ENCODE data around the gene SULT2B1. TPM values are rescaled to one million over a fixed set of nuclear protein-coding genes. Genes with fewer than 3 reads are reported as not detected.

The SULT2B1 gene
- total and polyA plus RNA-seq, 2 of the 4 experiments (the other 2 are of a cell fraction): 0.09 TPM; not detected in 1

GRCh38 chr19:48642862-48643261 is 90.9 kb downstream of the SULT2B1 start:
- Histone ChIP-seq H3K18ac (ENCODE audit: low read depth, low read length) (no peak overlapping the region), H4K20me1 (ENCODE audit: insufficient read depth, low read length) (no peaks in the 10 kb centered on the region)

More at GRCh38 chr19:48642862-48643261, 90.9 kb downstream of the SULT2B1 start:
- Histone ChIP-seq H3K9ac (ENCODE audit: low read depth, low read length) (no peak overlapping the region), H3K56ac (ENCODE audit: extremely low read depth, insufficient read depth, low read length) (no peak overlapping the region), H3K4me1 (ENCODE audit: control insufficient read depth, insufficient read depth, low read length) (peaks cover 8% of the 10 kb centered on the region), H2BK15ac (ENCODE audit: low read depth, low read length) (no peak overlapping the region), H2AFZ (replicated peaks; ENCODE audit: low read length, poor library complexity) (no peak overlapping the region), H3K9me3 (ENCODE audit: control insufficient read depth, insufficient read depth, low read length) (no peaks in the 10 kb centered on the region), H3K36me3 (ENCODE audit: control insufficient read depth, insufficient read depth, low read length) (no peaks in the 10 kb centered on the region), H4K91ac (ENCODE audit: insufficient read depth, low read depth, low read length) (no peak overlapping the region), H3K4ac (ENCODE audit: low read depth, low read length) (no peak overlapping the region), H3K4me2 (ENCODE audit: low read depth, low read length) (no peak overlapping the region), H2BK20ac (ENCODE audit: low read depth, low read length) (no peak overlapping the region), H4K8ac (ENCODE audit: low read depth in 2 of 2, low read length in 2 of 2) (no peak overlapping the region), H3K79me1 (ENCODE audit: low read depth in 1 of 2, low read length in 2 of 2) (peaks cover 0 to 4% of the 10 kb centered on the region in 2 experiments; a peak in 2 of 4 replicates), H3K27ac (ENCODE audit: insufficient read depth, low read length) (no peak overlapping the region), H3K23ac (ENCODE audit: low read depth, low read length) (no peak overlapping the region), H2BK5ac (ENCODE audit: low read depth, low read length, poor library complexity, severe bottlenecking) (no peak overlapping the region), H2AK5ac (ENCODE audit: low read depth, low read length) (no peak overlapping the region), H4K5ac (ENCODE audit: low read depth, low read length) (no peak overlapping the region), H2AK9ac (replicated peaks; ENCODE audit: low read depth, low read length, poor library complexity) (no peak overlapping the region), H3K14ac (replicated peaks; ENCODE audit: low read depth, low read length) (no peak overlapping the region), H2BK120ac (ENCODE audit: low read depth, low read length) (no peak overlapping the region), H3K27me3 (ENCODE audit: control insufficient read depth, insufficient read depth, low read length) (no peaks in the 10 kb centered on the region), H3K9me1 (ENCODE audit: insufficient read depth, low read length) (peaks cover 5% of the 10 kb centered on the region), H3K4me3 (ENCODE audit: insufficient read depth, low read depth, low read length) (no peak overlapping the region)
- dilution Hi-C loops (cut with HindIII; ENCODE audit: low sequenced_read_pairs, unreplicated experiment) (no loop called here), intact Hi-C loops (cut with micrococcal nuclease) (loop anchor here (10.0 kb wide), 1 partner anchor 322 kb away; the partner anchor contains the start of gene FTL), in situ Hi-C loops (cut with MboI; ENCODE audit: low sequenced_read_pairs) (loop anchor here (10.0 kb wide), 2 partner anchors 192 to 322 kb away; partner anchors contain the start of genes FTL and HSD17B14)
- 93% methylated on average over 3 of the region's 5 CpGs; no CpG with 5 or more reads in 1 of the 2 experiments for WGBS, 2 experiments (ENCODE audit: extremely low coverage in 2 of 2, insufficient read length in 1 of 2)
- TF ChIP-seq RCOR1 (IDR thresholded peaks at IDR 0.05; ENCODE audit: insufficient replicate concordance, low read length) (no peak), FOS (IDR thresholded peaks at IDR 0.05; ENCODE audit: low read depth, low read length) (no peak), CTCF (conservative IDR thresholded peaks at IDR 0.05; ENCODE audit: low read depth, low read length) (no peak), RFX5 (IDR thresholded peaks at IDR 0.05; ENCODE audit: low read depth, low read length) (no peak), ELK1 (IDR thresholded peaks at IDR 0.05; ENCODE audit: borderline replicate concordance, low read depth, low read length) (no peak), MXI1 (IDR thresholded peaks at IDR 0.05; ENCODE audit: borderline replicate concordance, low read depth, low read length) (no peak), USF2 (IDR thresholded peaks at IDR 0.05; ENCODE audit: low read depth, low read length) (no peak), MAFK (IDR thresholded peaks at IDR 0.05; ENCODE audit: low read depth, low read length) (no peak)
- ATAC-seq (ENCODE audit: low read depth) (no peak), DNase-seq (no peak)
- CTCF ChIA-PET: no interaction called here
- POLR2A ChIA-PET (ENCODE audit: unreplicated experiment): no interaction called here
- BruUV-seq (replicated peaks): no TSS peak
